ENCODE results near the gene LDB2. TPM values are rescaled to one million over a fixed set of nuclear protein-coding genes. Genes with fewer than 3 reads are reported as not detected.

LDB2 gene
- polyA plus RNA-seq, 3 donors: not detected

GRCh38 chr4:16730522-16731205, 167.8 kb downstream of the LDB2 start:
- intact Hi-C loops (cut with micrococcal nuclease): no loop called here
- no peaks in the 10 kb centered on the region for H3K4me1 Mint-ChIP-seq

GRCh38 chr4:16729336-16729735, 169.1 kb downstream of the LDB2 start:
- no peaks in the 10 kb centered on the region for H3K36me3 ChIP-seq (replicated peaks in 1 of 2; ENCODE audit: control insufficient read depth in 1 of 2, insufficient read depth in 2 of 2, low read length in 2 of 2)
- no peaks in the 10 kb centered on the region for H4K20me1 ChIP-seq (ENCODE audit: insufficient read depth, low read length)
- no peak for DNase-seq
- H3K27ac Mint-ChIP-seq: no peak overlapping the region
- H3K27ac ChIP-seq (ENCODE audit: low read depth in 1 of 2, low read length in 2 of 2): no peak overlapping the region
- no peaks in the 10 kb centered on the region for H3K4me1 ChIP-seq (ENCODE audit: control insufficient read depth in 1 of 2, insufficient read depth in 2 of 2, low read length in 2 of 2)
- H3K4me3 Mint-ChIP-seq: no peak overlapping the region
- H3K9me3 ChIP-seq (replicated peaks in 1 of 2; ENCODE audit: control insufficient read depth in 1 of 2, insufficient read depth in 1 of 2, low read length in 2 of 2): peaks cover 5% of the 10 kb centered on the region in 2 donors
- H3K9ac ChIP-seq (ENCODE audit: insufficient read depth, low read length, poor library complexity, severe bottlenecking): no peak overlapping the region
- WGBS (ENCODE audit: insufficient coverage): 90% methylated on average over 2 of the region's 7 CpGs
- no peaks in the 10 kb centered on the region for H3K27me3 ChIP-seq (ENCODE audit: control insufficient read depth in 2 of 2, insufficient read depth in 2 of 2, low read length in 2 of 2)
- no peaks in the 10 kb centered on the region for H3K4me1 Mint-ChIP-seq
- no peak overlapping the region for H3K4me2 ChIP-seq (replicated peaks; ENCODE audit: extremely low read depth, low read length, poor library complexity, severe bottlenecking)
- H3K36me3 Mint-ChIP-seq: no peaks in the 10 kb centered on the region
- no peak overlapping the region for H2AFZ ChIP-seq (ENCODE audit: insufficient read depth, low read depth, low read length, poor library complexity, severe bottlenecking)
- H3K79me2 ChIP-seq (ENCODE audit: insufficient read depth, low read length): no peaks in the 10 kb centered on the region
- TF ChIP-seq CTCF (IDR thresholded peaks at IDR 0.05): no peak
- H3K4me3 ChIP-seq (replicated peaks in 1 of 3; ENCODE audit: low read depth in 2 of 3, low read length in 3 of 3): no peak overlapping the region
- peaks cover 0 to under 1% (median 0%) of the 10 kb centered on the region in 3 donors for H3K27me3 Mint-ChIP-seq (ENCODE audit: low read depth in 3 of 3)
- H3K9me3 Mint-ChIP-seq: peaks cover 0 to 5% (median 3%) of the 10 kb centered on the region in 7 donors
- intact Hi-C loops (cut with micrococcal nuclease): no loop called here

More at GRCh38 chr4:16730522-16731205, 167.8 kb downstream of the LDB2 start:
- no peaks in the 10 kb centered on the region for H4K20me1 ChIP-seq (ENCODE audit: insufficient read depth, low read length)
- H3K27me3 ChIP-seq (ENCODE audit: control insufficient read depth in 2 of 2, insufficient read depth in 2 of 2, low read length in 2 of 2): no peaks in the 10 kb centered on the region
- 95% methylated on average over 2 of the region's 3 CpGs for WGBS (ENCODE audit: insufficient coverage)
- H3K9ac ChIP-seq (ENCODE audit: insufficient read depth, low read length, poor library complexity, severe bottlenecking): no peak overlapping the region
- no peak overlapping the region for H3K4me3 ChIP-seq (replicated peaks in 1 of 3; ENCODE audit: low read depth in 2 of 3, low read length in 3 of 3)
- no peaks in the 10 kb centered on the region for H3K9me3 ChIP-seq (replicated peaks in 1 of 2; ENCODE audit: control insufficient read depth in 1 of 2, insufficient read depth in 1 of 2, low read length in 2 of 2)
- H3K4me2 ChIP-seq (replicated peaks; ENCODE audit: extremely low read depth, low read length, poor library complexity, severe bottlenecking): no peak overlapping the region
- DNase-seq: no peak
- Mint-ChIP-seq H3K36me3 (no peaks in the 10 kb centered on the region), H3K4me3 (no peak overlapping the region), H3K27me3 (ENCODE audit: low read depth in 3 of 3) (peaks cover 0 to 1% (median 0%) of the 10 kb centered on the region in 3 donors), H3K9me3 (peaks cover 0 to 5% (median 2%) of the 10 kb centered on the region in 7 donors), H3K27ac (no peak overlapping the region)
- H3K36me3 ChIP-seq (replicated peaks in 1 of 2; ENCODE audit: control insufficient read depth in 1 of 2, insufficient read depth in 2 of 2, low read length in 2 of 2): no peaks in the 10 kb centered on the region
- no peak overlapping the region for H2AFZ ChIP-seq (ENCODE audit: insufficient read depth, low read depth, low read length, poor library complexity, severe bottlenecking)
- no peak for TF ChIP-seq CTCF (IDR thresholded peaks at IDR 0.05)
- no peaks in the 10 kb centered on the region for H3K79me2 ChIP-seq (ENCODE audit: insufficient read depth, low read length)
- H3K27ac ChIP-seq (ENCODE audit: low read depth in 1 of 2, low read length in 2 of 2): no peak overlapping the region
- no peaks in the 10 kb centered on the region for H3K4me1 ChIP-seq (ENCODE audit: control insufficient read depth in 1 of 2, insufficient read depth in 2 of 2, low read length in 2 of 2)

Measured in CD14-positive monocyte (primary cell).